Tibial nerve (tissue), 4 donors: Measurements from ENCODE around the gene LPIN1. TPM values are rescaled to one million over a fixed set of nuclear protein-coding genes. Genes with fewer than 3 reads are reported as not detected.

ENCODE experiments used
- DNase-seq, 2 donors: peaks; one replicate each; pipeline ENCODE4 v3.0.0-alpha.2; 2019; ENCODE audit warnings: low spot score in 2 of 2
- H3K27ac ChIP-seq, 4 donors: fragments of 200-600 bp; sonication (generic) in 3 of 4; one replicate each; pipeline ENCODE4 v1.5.1; 2017 to 2019; ENCODE audit warnings: mild to moderate bottlenecking in 1 of 4
- H3K27me3 ChIP-seq, 2 donors: fragments of 200-600 bp; sonication (generic) in 1 of 2; one replicate each; pipeline versions ENCODE4 v1.5.1 to v1.6.0; 2017 to 2019
- H3K36me3 ChIP-seq, 3 donors: fragments of 200-600 bp; sonication (generic); one replicate each; pipeline ENCODE4 v1.5.1; 2018 to 2019
- H3K4me1 ChIP-seq, 4 donors: fragments of 200-600 bp; sonication (generic) in 3 of 4; one replicate each; pipeline ENCODE4 v1.5.1; 2017 to 2019
- H3K4me3 ChIP-seq, 4 donors: fragments of 200-600 bp; sonication (generic) in 3 of 4; one replicate each; pipeline ENCODE4 v1.5.1; 2017 to 2019; ENCODE audit warnings: mild to moderate bottlenecking in 1 of 4, moderate library complexity in 1 of 4
- H3K9me3 ChIP-seq, 4 donors: fragments of 200-600 bp; sonication (generic) in 3 of 4; one replicate each; pipeline ENCODE4 v1.5.1; 2017 to 2019
- CTCF ChIP-seq, 5 experiments: fragments of 200-600 bp in 3 of 5; fragments of 450-650 bp in 2 of 5; sonication (generic) in 3 of 5; IDR thresholded peaks; one replicate each; pipeline ENCODE4 v1.5.1; 2016 to 2019; ENCODE audit warnings: antibody characterized with exemption in 5 of 5, mild to moderate bottlenecking in 3 of 5, moderate library complexity in 2 of 5
- EP300 ChIP-seq, 2 donors: sonication (generic); formaldehyde crosslinking; IDR thresholded peaks; one replicate each; pipeline ENCODE4 v1.6.1; 2017; ENCODE audit warnings: antibody characterized with exemption in 2 of 2, mild to moderate bottlenecking in 1 of 2
- POLR2A ChIP-seq, 2 donors: fragments of 450-650 bp; IDR thresholded peaks; one replicate each; pipeline ENCODE4 v1.6.1; 2017; ENCODE audit warnings: antibody characterized with exemption in 2 of 2, mild to moderate bottlenecking in 2 of 2, moderate library complexity in 2 of 2
- WGBS, 2 donors: methylation state at CpG; one replicate each; pipeline ENCODE4 v1.1.5; 2018; 5-methylcytosine and 5-hydroxymethylcytosine counted together
- total RNA-seq, 4 donors: library from RNA; depleted of rRNA; stranded (reverse); fragments of >200 nt; gene quantifications; one replicate each; pipeline ENCODE4 v1.1.0, GENCODE V29; 2016

The LPIN1 gene
- total RNA-seq, 4 donors from 2014 or later: 170 to 202 (median 172) TPM

DNA sequence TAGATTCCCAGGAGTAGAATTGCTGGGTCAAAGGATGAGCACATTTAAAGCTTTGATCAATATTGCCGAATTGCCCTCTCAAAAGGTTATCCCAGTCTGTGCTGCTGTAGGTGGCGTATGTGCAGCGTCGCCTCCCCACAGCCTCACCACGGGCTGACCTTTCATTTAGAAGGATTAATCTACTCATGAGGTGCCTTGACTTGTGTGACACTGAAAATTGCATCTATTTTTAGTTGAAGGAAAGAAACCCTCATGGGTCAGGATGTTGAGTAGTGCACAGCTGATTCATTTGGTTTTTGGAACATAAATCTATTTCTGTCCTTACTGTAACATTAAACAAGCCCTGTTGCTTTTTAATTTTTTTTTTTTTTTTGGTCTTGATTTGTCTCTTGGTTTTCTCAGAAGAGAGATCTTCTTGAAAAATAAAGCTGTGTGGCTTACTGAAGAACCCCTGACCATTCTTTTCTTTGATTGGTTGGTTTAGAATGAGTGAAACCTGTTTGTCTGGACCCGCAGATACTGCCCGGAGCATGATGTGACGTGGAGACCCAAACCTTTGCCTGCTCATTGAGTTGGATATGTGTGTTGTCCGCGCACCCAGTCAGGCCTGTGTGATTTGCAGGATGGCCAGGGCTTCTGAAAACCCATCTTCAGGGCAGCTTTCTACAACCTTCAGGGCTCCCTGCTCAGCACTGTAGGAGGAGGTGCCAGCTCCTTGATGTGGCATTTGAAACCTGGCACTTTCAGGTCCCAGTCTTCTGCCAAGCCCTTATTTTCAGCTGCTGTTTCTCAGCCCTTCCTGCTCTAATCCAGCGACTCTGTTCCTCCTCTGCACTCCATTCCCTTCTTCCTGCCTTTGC lies 61.0 kb downstream of the LPIN1 start:
- Histone ChIP-seq H3K4me3 (no peak overlapping the region), H3K27me3 (no peaks in the 10 kb centered on the region), H3K4me1 (no peaks in the 10 kb centered on the region), H3K27ac (no peak overlapping the region), H3K9me3 (no peaks in the 10 kb centered on the region), H3K36me3 (peaks cover 10 to 100% (median 32%) of the 10 kb centered on the region in 3 donors)
- DNase-seq: no peak
- TF ChIP-seq POLR2A (IDR thresholded peaks at IDR 0.05) (no peak), EP300 (IDR thresholded peaks at IDR 0.05) (no peak), CTCF (IDR thresholded peaks at IDR 0.05) (no peak)
- 85 to 86% methylated on average over 11 of the region's 11 CpGs for WGBS, 2 donors

- H3K9me3 ChIP-seq: no peaks in the 10 kb centered on the region
- peaks cover 10 to 100% (median 28%) of the 10 kb centered on the region in 3 donors for H3K36me3 ChIP-seq
- TF ChIP-seq EP300 (IDR thresholded peaks at IDR 0.05) (no peak), CTCF (IDR thresholded peaks at IDR 0.05) (no peak), POLR2A (IDR thresholded peaks at IDR 0.05) (no peak)
- H3K4me1 ChIP-seq: no peaks in the 10 kb centered on the region
- DNase-seq: no peak
- no peak overlapping the region for H3K4me3 ChIP-seq
- WGBS, 2 donors: 92 to 96% methylated on average over 8 of the region's 8 CpGs
- no peaks in the 10 kb centered on the region for H3K27me3 ChIP-seq
- H3K27ac ChIP-seq: no peak overlapping the region
Measured at GRCh38 chr2:11808016-11808400, 61.6 kb downstream of the LPIN1 start.

DNA sequence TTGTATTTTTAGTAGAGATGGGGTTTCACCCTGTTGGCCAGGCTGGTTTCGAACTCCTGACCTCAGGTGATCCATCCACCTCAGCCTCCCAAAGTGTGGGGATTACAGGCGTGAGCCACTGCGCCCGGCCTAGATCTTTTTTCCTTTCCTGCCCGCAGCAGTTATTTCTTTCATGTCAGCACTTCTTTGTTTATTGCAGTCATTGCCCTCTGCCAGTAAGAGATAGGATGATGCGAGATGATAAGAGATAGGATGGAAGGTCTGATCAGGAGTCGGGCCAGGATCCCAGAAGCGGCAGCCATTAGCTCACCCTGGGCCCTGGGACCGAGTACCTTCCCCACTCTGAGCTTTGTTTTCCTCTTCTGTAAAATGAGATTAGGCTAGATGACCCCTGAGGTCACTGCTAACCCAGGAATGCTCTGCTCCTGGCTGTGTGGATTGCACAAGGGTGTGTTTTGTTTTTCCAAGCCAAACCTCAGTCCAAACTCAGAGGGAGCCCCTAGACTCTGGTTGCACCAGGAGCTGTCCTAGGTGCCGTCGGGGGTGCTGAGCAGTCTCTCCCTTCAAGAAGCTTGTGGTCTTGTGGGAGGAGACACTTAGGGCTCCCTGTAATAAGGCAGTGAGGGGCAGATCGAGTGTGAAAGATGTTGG lies 63.3 kb downstream of the LPIN1 start:
- no peak for TF ChIP-seq CTCF (IDR thresholded peaks at IDR 0.05)
- no peak for TF ChIP-seq EP300 (IDR thresholded peaks at IDR 0.05)
- TF ChIP-seq POLR2A (IDR thresholded peaks at IDR 0.05): no peak
- no peak for DNase-seq

GRCh38 chr2:11810237-11810977 lies 64.0 kb downstream of the LPIN1 start:
- Histone ChIP-seq H3K27ac (no peak overlapping the region), H3K27me3 (no peaks in the 10 kb centered on the region), H3K4me3 (no peak overlapping the region), H3K9me3 (no peaks in the 10 kb centered on the region), H3K4me1 (no peaks in the 10 kb centered on the region), H3K36me3 (peaks cover 8 to 97% (median 15%) of the 10 kb centered on the region in 3 donors)
- no peak for DNase-seq
- TF ChIP-seq POLR2A (IDR thresholded peaks at IDR 0.05): no peak
- 93 to 95% methylated on average over 12 of the region's 12 CpGs for WGBS, 2 donors

More for the DNA sequence above, 63.3 kb downstream of the LPIN1 start:
- WGBS, 2 donors: 94 to 96% methylated on average over 12 of the region's 12 CpGs
- H3K27ac ChIP-seq: no peak overlapping the region
- H3K4me3 ChIP-seq: no peak overlapping the region
- H3K27me3 ChIP-seq: no peaks in the 10 kb centered on the region
- no peaks in the 10 kb centered on the region for H3K9me3 ChIP-seq
- no peaks in the 10 kb centered on the region for H3K4me1 ChIP-seq
- H3K36me3 ChIP-seq: peaks cover 10 to 97% (median 18%) of the 10 kb centered on the region in 3 donors

DNA sequence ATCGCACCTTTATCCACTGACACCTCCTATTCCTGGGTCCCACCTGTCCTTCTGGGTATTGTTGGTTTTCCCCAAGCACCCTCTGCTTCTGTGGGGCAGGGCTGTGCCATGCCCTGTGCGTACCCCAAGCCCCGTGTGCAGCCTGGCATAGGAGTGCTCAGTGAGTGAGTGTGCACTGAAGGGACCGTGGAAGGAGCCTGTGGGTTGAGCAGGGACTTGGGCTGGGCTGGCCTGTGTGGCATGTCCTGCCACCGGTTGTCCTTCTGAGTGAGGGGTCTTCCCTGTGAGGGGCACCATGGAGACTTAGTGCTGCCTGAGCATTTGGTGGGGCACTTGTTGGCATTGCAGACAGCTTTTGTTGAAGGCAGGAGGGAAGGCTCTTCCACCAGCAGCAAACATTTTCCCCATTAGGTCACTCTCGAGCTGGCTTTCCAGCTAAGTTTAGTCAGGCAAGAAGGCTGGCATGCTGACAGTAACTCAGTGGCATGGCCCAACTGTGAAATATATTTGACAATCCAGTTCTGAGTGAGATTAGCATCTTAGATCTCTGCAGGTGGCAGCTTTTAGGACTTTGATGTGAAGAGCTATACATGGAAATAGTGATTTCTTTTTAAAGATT lies 64.7 kb downstream of the LPIN1 start:
- TF ChIP-seq POLR2A (IDR thresholded peaks at IDR 0.05): no peak
- TF ChIP-seq CTCF (IDR thresholded peaks at IDR 0.05): no peak
- TF ChIP-seq EP300 (IDR thresholded peaks at IDR 0.05): no peak
- no peak overlapping the region for H3K27ac ChIP-seq
- no peak overlapping the region for H3K4me3 ChIP-seq
- H3K36me3 ChIP-seq: peaks cover 6 to 97% (median 9%) of the 10 kb centered on the region in 3 donors
- WGBS, 2 donors: 82 to 94% methylated on average over 6 of the region's 6 CpGs
- no peak for DNase-seq
- no peaks in the 10 kb centered on the region for H3K27me3 ChIP-seq
- H3K9me3 ChIP-seq: no peaks in the 10 kb centered on the region
- H3K4me1 ChIP-seq: no peaks in the 10 kb centered on the region
